Bronchial epithelial cell (primary cell): Measurements from ENCODE around the gene LDLRAD4. TPM values are rescaled to one million over a fixed set of nuclear protein-coding genes. Genes with fewer than 3 reads are reported as not detected.
"Not testable (repeated sequence)": the region's sequence is repeated elsewhere in the genome, so short reads cannot be mapped to it uniquely, and the experiment has no call there.

ENCODE experiments used
- DNase-seq: peaks from one replicate; pipeline ENCODE4 v3.0.0-alpha.2; 2010; ENCODE audit warnings: low read depth
- FAIRE-seq: peaks from 2 replicates; lab custom pipeline; 2011; peaks lifted over from hg19 to GRCh38; lab: Jason Lieb, UNC
- H3K27me3 ChIP-seq: 2 replicates; pipeline ENCODE4 v1.5.1; 2011; ENCODE audit warnings: low read length; ENCODE audit not compliant: control insufficient read depth, insufficient read depth
- H3K36me3 ChIP-seq: 2 replicates; pipeline ENCODE4 v1.5.1; 2011; ENCODE audit warnings: low read length; ENCODE audit not compliant: control insufficient read depth, insufficient read depth
- H3K4me3 ChIP-seq: 2 replicates; pipeline ENCODE4 v1.5.1; 2011; ENCODE audit warnings: mild to moderate bottlenecking, low read depth, low read length, control low read depth
- total RNA-seq: library from RNA; depleted of rRNA; stranded (reverse); fragments of >200 nt; gene quantifications from 2 replicates; pipeline ENCODE4 v1.2.1, GENCODE V29; 2014
- TF ChIP-seq, protein P1 (sequence below): IDR thresholded peaks from 2 replicates; pipeline ENCODE4 v1.5.1; 2011; ENCODE audit warnings: mild to moderate bottlenecking, moderate library complexity, low read length, control low read depth, inconsistent platforms; ENCODE audit not compliant: insufficient read depth, severe bottlenecking

The LDLRAD4 gene
- total RNA-seq, 1 donor from 2014 or later: not detected

DNA sequence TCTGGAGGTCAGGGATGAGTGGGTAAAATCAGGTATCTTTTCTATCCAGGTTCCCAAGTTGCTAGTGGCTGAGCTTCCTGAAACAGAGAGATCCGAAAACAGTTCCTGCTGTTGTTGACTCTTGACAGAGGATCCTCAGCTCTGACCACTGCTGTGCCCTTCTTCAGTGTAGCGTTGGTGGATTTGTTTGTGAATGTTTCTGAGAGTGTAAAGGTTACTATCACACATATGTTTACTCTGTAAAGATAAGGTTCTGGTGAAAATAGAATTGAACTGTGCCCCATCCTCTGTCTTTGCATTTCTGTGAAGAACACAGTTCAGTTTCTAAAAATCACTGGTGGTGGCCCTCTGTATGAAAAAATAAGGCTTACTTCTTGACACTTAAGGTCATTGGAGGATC lies 119.8 kb downstream of the LDLRAD4 start:
- TF ChIP-seq, protein P1, sequence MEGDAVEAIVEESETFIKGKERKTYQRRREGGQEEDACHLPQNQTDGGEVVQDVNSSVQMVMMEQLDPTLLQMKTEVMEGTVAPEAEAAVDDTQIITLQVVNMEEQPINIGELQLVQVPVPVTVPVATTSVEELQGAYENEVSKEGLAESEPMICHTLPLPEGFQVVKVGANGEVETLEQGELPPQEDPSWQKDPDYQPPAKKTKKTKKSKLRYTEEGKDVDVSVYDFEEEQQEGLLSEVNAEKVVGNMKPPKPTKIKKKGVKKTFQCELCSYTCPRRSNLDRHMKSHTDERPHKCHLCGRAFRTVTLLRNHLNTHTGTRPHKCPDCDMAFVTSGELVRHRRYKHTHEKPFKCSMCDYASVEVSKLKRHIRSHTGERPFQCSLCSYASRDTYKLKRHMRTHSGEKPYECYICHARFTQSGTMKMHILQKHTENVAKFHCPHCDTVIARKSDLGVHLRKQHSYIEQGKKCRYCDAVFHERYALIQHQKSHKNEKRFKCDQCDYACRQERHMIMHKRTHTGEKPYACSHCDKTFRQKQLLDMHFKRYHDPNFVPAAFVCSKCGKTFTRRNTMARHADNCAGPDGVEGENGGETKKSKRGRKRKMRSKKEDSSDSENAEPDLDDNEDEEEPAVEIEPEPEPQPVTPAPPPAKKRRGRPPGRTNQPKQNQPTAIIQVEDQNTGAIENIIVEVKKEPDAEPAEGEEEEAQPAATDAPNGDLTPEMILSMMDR: no peak
- FAIRE-seq (no peak), DNase-seq (no peak)
- no peak overlapping the region for H3K4me3 ChIP-seq
- no peaks in the 10 kb centered on the region for H3K36me3 ChIP-seq
- no peaks in the 10 kb centered on the region for H3K27me3 ChIP-seq

- TF ChIP-seq, protein P1: no peak
- no peak for FAIRE-seq
These were observed 121.1 kb downstream of the LDLRAD4 start for GRCh38 chr18:13339653-13340052.

GRCh38 chr18:13346449-13346848 lies 127.9 kb downstream of the LDLRAD4 start:
- DNase-seq, FAIRE-seq, H3K36me3 ChIP-seq, H3K4me3 ChIP-seq, H3K27me3 ChIP-seq: not testable (repeated sequence)

More at GRCh38 chr18:13339653-13340052, 121.1 kb downstream of the LDLRAD4 start:
- no peak for DNase-seq
- Histone ChIP-seq H3K4me3 (no peak overlapping the region), H3K36me3 (no peaks in the 10 kb centered on the region), H3K27me3 (no peaks in the 10 kb centered on the region)

DNA sequence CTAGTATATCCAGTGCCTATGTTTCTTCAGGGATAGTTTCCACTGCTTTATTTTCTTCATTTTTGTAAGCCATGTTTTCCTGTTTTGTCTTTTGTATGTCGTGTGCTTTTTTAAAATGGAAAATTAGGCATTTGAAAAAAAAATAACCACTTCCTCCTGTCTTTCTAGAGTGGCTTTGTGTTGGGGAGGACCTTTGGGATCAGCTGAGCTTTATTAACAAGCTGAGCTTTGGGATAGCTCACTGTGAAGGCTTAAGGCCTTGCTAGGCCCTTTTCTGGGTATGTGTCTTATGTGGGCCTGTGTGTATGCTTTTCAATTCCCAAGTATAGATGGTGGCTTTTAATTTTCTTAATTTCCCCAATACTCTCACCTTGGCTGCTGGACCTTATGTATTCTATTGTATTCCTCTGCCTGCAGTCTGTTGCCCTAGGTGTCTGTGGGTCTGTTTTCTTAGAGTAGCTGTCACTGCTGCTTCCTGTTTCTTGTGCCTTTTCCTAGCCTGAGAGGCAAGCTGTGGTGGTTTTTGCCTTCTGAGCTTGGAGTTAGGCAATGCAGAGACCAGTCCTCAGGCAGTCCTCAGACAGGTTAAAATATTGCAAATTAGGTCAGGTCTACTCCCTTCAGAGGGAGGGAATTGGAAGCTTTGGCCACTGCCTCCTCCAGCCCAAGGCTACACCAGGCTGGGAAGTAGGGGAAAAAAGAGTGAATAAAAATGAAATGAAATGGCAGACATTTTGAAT lies 134.7 kb downstream of the LDLRAD4 start:
- Histone ChIP-seq H3K36me3 (no peaks in the 10 kb centered on the region), H3K4me3 (no peak overlapping the region), H3K27me3 (no peaks in the 10 kb centered on the region)
- TF ChIP-seq, protein P1: no peak
- no peak for DNase-seq
- no peak for FAIRE-seq

- Histone ChIP-seq H3K4me3 (no peak overlapping the region), H3K27me3 (no peaks in the 10 kb centered on the region), H3K36me3 (no peaks in the 10 kb centered on the region)
- FAIRE-seq (no peak), DNase-seq (no peak)
- TF ChIP-seq, protein P1: no peak
These were observed 135.8 kb downstream of the LDLRAD4 start for GRCh38 chr18:13354402-13354801.

DNA sequence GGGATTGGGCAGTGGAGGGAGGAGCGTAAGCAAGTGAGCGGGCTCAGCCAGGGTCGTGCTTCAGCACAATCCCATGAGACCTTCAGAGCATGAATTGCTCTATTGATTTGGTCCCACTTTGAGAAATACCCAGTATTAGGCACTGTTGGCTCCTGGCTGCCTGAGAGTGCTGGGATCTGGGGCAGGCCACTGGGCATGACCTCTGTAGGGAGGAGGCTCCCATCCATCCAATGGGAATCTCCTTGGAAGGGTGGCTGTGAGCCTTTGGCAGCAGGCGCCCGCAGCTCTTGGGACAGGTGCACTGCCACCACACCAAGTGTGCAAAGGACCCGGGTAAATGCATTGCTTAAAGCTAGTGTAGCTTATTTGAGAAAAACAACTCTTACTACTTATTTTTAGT lies 137.5 kb downstream of the LDLRAD4 start:
- TF ChIP-seq, protein P1: no peak
- Histone ChIP-seq H3K27me3 (no peaks in the 10 kb centered on the region), H3K4me3 (no peak overlapping the region), H3K36me3 (no peaks in the 10 kb centered on the region)
- FAIRE-seq: no peak
- no peak for DNase-seq
